ENCODE measurements around the gene GPR183. TPM values are rescaled to one million over a fixed set of nuclear protein-coding genes. Genes with fewer than 3 reads are reported as not detected.

Gene GPR183
- total RNA-seq, 1 donor from 2014 or later = 29.7 TPM

GRCh38 chr13:99294958-99295357 is 12.2 kb downstream of the GPR183 start:
- DNase-seq = no peak

- no peak for DNase-seq
Observed at GRCh38 chr13:99294198-99294597, 13.0 kb downstream of the GPR183 start.

GRCh38 chr13:99293178-99293577 is 14.0 kb downstream of the GPR183 start:
- DNase-seq = no peak

GRCh38 chr13:99290894-99291293 is 16.3 kb downstream of the GPR183 start:
- no peak for DNase-seq

- DNase-seq = no peak
Observed at GRCh38 chr13:99289674-99290337, 17.4 kb downstream of the GPR183 start.

GRCh38 chr13:99289271-99289670 is 17.9 kb downstream of the GPR183 start:
- no peak for DNase-seq

- DNase-seq = no peak
Observed at GRCh38 chr13:99288089-99288488, 19.1 kb downstream of the GPR183 start.

- peak; percentile 28 for DNase-seq
Observed at GRCh38 chr13:99287551-99287950, 19.6 kb downstream of the GPR183 start.

- no peak for DNase-seq
Observed at GRCh38 chr13:99285432-99286182, 21.6 kb downstream of the GPR183 start.

- peak; percentile 49 for DNase-seq
Observed at GRCh38 chr13:99282264-99283231, 24.7 kb downstream of the GPR183 start.

GRCh38 chr13:99281811-99282263 is 25.4 kb downstream of the GPR183 start:
- DNase-seq = peak; percentile 16

- peak; percentile 77 for DNase-seq
Observed at GRCh38 chr13:99280166-99280565, 27.0 kb downstream of the GPR183 start.

- DNase-seq = no peak
Observed at GRCh38 chr13:99279637-99280036, 27.6 kb downstream of the GPR183 start.

GRCh38 chr13:99278843-99279242 is 28.4 kb downstream of the GPR183 start:
- DNase-seq = no peak

- no peak for DNase-seq
Observed at GRCh38 chr13:99278200-99278599, 29.0 kb downstream of the GPR183 start.

- no peak for DNase-seq
Observed at GRCh38 chr13:99277629-99278028, 29.6 kb downstream of the GPR183 start.

- DNase-seq = no peak
Observed at GRCh38 chr13:99276706-99277105, 30.5 kb downstream of the GPR183 start.

- DNase-seq = no peak
Observed at GRCh38 chr13:99275093-99275469, 32.1 kb downstream of the GPR183 start.

GRCh38 chr13:99273128-99273527 is 34.1 kb downstream of the GPR183 start:
- no peak for DNase-seq

GRCh38 chr13:99272481-99272880 is 34.7 kb downstream of the GPR183 start:
- no peak for DNase-seq

GRCh38 chr13:99271249-99271648 is 36.0 kb downstream of the GPR183 start:
- DNase-seq = no peak

- no peak for DNase-seq
Observed at GRCh38 chr13:99270518-99270917, 36.7 kb downstream of the GPR183 start.

Measured in skin of body (tissue), 2 donors.